Activated naive CD4-positive, alpha-beta T cell treated with Interleukin-2 at 50 U/mL for 16 hours (primary cell): Measurements from ENCODE around the gene ZNF629.

Experiments used
- DNase-seq: peaks from one replicate; pipeline ENCODE4 v3.0.0-alpha.2; 2020

The ZNF629 gene

DNA sequence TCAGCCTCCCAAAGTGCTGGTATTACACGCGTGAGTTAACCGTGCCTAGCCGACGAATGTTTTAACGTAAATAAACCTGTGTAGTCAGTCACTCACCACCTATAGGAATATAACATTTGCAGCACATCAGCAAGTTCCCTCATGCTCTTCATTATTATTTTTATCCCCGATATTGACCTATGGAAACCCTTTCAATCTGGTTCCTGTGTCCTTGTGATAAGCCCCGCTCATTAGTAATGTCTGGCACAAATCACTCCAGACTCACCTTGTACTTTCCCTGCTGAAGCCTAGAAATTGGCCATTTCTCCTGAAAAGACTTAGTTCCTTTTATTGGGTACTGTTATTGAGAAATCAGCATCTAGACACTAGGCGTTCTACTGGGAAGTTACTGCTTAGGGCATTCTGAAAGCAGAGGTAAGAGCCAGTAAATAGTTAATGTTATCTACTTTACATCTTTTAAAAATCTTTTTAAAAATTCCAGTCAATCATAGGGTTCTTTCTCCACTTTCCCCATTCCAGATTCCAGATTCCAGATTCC, 40.3 kb downstream of the ZNF629 start:
- no peak for DNase-seq

DNA sequence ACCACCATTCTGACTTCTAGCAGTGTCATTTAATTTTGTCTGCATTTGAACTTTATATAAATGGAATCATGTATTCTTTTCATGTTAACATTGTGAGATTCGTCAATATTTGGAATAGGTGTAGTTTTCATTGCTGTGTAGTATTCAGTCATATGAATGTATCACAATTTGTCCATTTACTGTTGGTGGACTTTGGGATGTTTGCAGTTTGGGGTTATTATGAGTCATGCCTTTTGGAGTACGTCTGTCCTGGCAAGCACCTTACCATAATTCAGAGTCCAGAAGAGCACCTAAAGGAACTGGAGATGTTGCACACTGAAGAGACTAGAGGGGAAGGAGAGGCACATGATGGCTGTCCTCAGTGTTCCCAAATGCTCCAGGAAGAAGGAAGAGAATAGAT, 41.9 kb downstream of the ZNF629 start:
- no peak for DNase-seq

DNA sequence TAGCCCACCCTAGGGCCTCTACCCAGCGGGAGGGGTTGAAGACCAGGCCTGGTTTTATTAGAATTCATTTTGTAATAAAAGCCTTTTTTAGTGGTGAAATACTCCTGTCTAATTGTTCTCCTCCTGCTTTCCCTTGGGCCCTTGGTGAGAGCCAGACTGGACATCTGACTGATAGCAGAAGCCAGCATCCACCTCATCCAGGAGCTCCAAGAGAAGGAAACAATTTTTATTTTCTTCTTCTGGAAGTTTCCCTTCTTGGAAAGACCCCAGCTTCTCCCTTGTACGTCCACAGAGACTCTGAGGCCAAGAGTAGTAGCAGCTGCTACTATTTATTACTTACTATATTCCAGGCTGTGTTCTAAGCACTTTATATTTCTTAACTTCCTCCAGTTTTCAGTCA, 42.8 kb downstream of the ZNF629 start:
- no peak for DNase-seq

DNA sequence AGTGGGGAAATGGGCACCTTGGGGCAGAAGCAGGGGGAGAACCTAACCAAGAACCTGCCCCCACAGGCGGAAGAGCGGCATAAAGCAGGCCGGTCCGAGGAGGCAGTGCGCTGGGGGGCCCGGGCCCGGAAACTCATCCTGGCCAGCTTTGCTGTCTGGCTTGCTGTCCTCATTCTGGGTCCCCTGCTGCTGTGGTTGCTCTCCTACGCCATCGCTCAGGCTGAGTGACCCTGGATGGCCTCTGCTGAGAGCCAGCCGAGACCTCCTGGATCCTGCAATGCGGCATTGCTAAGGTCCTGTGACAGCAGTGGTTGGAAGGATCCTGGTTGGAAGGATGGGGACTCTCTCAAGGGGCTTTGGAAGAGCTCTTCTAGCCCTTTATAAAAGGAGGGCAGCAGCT, 43.3 kb downstream of the ZNF629 start:
- no peak for DNase-seq

DNA sequence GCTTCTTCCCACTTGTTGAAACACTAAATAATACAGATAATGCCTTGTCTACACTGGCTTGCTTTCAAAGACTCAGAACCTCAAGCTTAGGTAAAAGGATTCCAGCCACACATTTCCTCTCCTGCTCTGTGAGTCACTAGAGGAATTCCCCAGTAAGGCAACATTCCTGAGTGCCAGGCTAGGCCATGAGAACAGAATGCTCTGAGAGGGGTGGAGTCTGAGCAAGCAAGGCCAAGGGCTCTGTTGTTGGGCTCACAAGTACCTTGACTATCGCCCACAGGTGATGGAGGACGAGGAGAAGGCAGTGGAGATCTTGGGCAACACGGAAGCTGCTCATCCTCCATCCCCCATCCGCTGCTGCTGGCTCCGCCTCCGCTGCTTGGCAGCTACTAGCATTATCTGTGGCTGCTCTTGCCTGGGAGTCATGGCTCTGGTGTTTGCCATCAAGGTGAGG, 45.5 kb downstream of the ZNF629 start:
- DNase-seq, result no peak

DNA sequence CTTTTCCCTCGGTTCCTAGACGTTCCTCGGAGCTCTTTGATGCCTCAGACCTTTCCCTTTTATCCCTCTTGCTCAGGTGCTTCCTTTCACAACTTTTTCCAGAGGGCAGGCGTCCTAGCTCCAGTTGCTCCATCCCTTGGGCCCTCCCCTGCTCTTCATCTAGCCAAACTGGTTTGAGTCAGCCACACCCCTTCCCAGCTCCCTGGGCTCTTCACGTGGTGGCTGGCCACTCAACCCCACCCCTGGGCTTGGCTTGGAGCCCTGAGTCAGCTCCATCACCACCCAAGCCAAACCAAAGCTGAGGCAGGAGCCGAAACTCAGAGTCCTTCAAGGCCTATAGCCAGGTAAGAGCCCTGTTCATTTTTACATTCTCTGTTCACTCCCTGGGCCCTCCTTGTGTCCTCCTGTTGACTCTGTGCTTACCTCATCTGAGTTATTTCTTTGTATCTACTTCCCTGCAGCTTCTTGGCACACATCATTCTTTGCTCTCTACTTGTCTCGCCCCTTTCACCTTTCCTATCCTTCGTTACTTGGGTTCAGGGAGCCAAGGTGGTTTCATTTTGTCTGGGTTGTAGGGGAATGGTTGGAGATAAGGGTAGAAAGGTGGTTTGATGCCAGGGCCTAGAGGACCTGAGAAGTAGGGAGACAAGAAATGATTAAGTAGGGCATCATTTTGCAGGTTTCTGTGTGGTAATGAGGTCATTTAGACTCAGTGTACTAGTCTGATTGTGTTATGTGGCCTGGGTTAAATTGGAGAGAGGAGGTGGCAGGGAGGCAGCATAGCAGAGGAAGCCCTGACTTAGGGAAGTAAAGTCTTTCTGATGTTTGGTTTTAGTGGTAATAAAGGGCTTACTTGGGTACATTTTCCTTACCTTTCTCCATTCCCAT, 46.4 kb downstream of the ZNF629 start:
- DNase-seq, result no peak

DNA sequence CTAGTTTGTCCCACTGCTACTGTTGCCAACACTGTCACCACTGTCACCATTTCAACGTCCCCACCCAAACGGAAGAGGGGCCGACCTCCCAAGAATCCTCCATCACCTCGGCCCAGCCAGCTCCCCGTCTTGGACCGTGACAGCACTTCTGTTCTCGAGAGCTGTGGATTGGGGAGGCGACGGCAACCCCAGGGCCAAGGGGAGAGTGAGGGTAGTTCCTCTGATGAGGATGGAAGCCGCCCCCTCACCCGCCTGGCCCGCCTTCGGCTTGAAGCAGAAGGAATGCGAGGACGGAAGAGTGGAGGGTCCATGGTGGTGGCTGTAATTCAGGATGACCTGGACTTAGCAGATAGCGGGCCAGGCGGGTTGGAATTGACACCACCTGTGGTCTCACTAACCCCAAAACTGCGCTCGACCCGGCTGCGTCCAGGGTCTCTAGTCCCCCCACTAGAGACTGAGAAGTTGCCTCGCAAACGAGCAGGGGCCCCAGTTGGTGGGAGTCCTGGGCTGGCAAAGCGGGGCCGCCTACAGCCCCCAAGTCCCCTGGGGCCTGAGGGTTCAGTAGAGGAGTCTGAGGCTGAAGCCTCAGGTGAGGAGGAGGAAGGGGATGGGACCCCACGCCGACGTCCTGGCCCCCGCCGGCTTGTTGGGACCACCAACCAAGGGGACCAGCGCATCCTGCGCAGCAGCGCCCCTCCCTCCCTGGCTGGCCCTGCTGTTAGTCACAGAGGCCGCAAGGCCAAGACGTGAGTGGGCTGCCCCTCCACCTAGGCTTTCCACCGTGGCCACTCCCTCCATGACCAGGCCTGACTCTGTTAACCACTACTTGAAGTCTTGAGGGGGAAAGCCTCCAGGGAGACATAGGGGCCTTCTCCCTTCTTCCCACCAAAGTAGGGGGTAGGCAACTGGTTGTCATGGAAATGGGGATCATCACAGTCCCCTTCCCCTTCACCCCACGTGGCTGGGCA, 47.7 kb downstream of the ZNF629 start:
- no peak for DNase-seq

DNA sequence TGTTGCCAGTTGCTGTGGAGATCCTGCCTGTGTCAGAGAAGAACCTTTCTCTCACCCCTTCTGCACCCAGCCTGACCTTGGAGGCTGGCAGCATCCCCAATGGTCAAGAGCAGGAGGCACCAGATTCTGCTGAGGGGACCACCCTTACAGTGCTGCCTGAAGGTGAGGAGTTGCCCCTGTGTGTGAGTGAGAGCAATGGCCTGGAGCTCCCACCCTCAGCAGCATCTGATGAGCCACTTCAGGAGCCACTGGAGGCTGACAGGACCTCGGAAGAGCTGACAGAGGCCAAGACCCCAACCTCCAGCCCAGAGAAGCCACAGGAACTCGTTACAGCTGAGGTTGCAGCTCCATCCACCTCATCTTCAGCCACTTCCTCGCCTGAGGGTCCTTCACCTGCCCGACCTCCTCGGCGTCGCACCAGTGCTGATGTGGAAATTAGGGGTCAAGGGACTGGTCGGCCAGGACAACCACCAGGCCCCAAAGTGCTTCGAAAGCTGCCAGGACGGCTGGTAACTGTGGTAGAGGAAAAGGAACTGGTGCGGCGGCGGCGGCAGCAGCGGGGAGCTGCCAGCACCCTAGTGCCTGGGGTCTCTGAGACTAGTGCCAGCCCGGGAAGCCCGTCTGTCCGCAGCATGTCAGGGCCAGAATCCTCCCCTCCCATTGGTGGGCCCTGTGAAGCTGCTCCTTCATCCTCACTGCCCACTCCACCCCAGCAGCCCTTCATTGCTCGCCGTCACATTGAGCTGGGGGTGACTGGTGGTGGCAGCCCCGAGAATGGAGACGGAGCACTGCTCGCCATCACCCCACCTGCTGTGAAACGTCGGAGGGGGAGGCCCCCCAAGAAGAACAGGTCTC, 49.0 kb downstream of the ZNF629 start:
- DNase-seq, result no peak

DNA sequence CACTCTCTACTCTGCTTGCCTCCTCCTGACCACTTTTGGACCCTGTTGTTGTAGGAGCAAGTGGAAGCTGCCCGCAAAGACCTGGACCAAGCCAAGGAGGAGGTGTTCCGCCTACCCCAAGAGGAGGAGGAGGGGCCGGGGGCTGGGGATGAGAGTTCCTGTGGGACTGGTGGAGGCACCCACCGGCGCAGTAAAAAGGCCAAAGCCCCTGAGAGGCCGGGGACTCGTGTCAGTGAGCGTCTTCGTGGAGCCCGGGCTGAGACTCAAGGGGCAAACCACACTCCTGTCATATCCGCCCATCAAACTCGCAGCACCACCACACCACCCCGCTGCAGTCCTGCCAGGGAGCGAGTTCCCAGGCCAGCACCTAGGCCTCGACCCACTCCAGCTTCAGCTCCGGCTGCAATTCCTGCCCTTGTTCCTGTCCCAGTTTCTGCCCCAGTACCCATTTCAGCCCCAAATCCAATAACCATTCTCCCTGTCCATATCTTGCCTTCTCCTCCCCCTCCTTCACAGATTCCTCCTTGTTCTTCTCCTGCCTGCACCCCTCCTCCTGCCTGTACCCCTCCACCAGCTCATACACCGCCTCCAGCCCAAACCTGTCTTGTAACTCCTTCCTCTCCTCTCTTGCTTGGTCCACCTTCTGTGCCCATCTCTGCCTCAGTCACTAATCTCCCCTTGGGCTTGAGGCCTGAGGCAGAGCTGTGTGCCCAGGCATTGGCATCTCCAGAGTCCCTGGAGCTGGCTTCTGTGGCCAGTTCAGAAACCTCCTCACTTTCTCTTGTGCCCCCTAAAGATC, 49.8 kb downstream of the ZNF629 start:
- DNase-seq, result no peak

DNA sequence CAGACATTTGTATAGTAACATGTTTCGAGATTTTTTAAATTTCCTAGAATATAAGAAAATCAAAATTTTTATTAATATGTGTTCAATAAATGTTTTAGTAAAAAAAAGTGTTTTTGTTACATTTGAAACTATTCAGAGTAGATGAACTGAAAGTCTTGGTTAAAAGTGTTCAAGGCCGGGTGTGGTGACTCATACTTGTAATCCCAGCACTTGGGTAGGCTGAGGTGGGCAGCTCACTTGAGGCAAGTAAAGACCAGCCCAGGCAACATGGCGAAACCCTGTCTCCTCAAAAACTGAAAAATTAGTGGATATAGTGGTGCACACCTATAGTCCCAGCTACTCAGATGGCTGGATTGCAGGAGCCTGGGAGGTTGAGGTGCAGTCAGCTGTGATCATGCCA, 55.6 kb downstream of the ZNF629 start:
- DNase-seq, result no peak

DNA sequence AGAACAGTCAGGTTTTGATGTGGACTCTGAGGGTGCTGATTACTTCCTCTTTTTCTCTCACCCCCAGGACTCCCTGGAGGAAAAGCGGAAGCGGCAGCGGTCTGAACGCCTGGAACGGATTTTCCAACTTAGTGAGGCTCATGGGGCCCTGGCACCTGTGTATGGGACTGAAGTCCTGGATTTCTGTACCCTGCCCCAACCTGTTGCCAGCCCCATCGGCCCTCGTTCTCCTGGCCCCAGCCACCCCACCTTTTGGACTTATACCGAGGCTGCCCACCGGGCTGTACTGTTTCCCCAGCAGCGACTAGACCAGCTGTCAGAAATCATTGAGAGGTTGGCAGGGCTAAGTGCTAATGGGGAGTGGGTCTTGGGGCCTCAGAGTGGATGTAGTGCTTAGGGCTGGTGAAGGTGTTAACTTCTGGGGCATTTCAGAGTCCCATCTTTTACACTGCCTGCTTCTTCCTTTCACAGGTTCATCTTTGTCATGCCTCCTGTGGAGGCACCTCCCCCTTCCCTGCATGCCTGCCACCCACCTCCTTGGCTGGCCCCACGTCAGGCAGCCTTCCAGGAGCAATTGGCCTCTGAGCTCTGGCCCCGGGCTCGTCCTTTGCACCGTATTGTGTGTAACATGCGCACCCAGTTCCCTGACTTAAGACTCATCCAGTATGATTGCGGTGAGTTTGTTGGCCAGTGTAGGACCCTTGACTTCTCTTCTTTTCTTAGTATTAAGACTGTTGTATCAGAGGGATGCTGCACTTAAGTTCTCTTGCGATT, 57.9 kb downstream of the ZNF629 start:
- no peak for DNase-seq
